K562 (cell line): ENCODE measurements around the gene OBSL1. TPM values are rescaled to one million over a fixed set of nuclear protein-coding genes. Genes with fewer than 3 reads are reported as not detected.

Experiments
- ATF1 ChIP-seq, 2 experiments: fragments of 450-650 bp in 1 of 2; IDR thresholded peaks; 2 replicates each; pipeline ENCODE4 v1.6.1; 2016; ENCODE audit warnings: missing compliant biosample characterization in 1 of 2, missing genetic modification characterization in 1 of 2
- CAMTA2 ChIP-seq: fragments of 250-450 bp; sonication (Bioruptor Pico); conservative IDR thresholded peaks from 2 replicates; pipeline ENCODE4 v1.5.1; 2022
- E4F1 ChIP-seq: fragments of 250-450 bp; sonication (Bioruptor Pico); IDR thresholded peaks from 2 replicates; pipeline ENCODE4 v1.5.0; 2021; ENCODE audit warnings: mild to moderate bottlenecking, borderline replicate concordance
- GATAD2A ChIP-seq: fragments of 450-650 bp; IDR thresholded peaks from 2 replicates; pipeline ENCODE4 v1.6.1; 2017
- HCFC1 ChIP-seq: IDR thresholded peaks from 2 replicates; pipeline ENCODE4 v1.6.1; 2012; ENCODE audit warnings: low read depth, low read length, improper control_type of control experiment
- KAT7 ChIP-seq: sonication (generic); formaldehyde crosslinking; IDR thresholded peaks from 2 replicates; pipeline ENCODE4 v1.8.0; 2022; ENCODE audit warnings: missing genetic modification reagents, mild to moderate bottlenecking, borderline replicate concordance
- NR2F6 ChIP-seq: fragments of 450-650 bp; formaldehyde crosslinking; IDR thresholded peaks from 2 replicates; pipeline ENCODE4 v1.4.0; 2020; ENCODE audit warnings: mild to moderate bottlenecking
- REST ChIP-seq, 2 experiments: fragments of 450-650 bp; formaldehyde crosslinking in 1 of 2; IDR thresholded peaks; 2 replicates each; pipeline versions ENCODE4 v1.4.0 to v1.6.1; 2014 to 2020; ENCODE audit warnings: mild to moderate bottlenecking in 2 of 2, borderline replicate concordance in 1 of 2, low read depth in 1 of 2
- TAF9B ChIP-seq: fragments of 450-650 bp; IDR thresholded peaks from 2 replicates; pipeline ENCODE4 v1.6.1; 2018; ENCODE audit warnings: mild to moderate bottlenecking; ENCODE audit not compliant: partially characterized antibody
- ZKSCAN1 ChIP-seq: fragments of 150-350 bp; IDR thresholded peaks from 2 replicates; pipeline ENCODE4 v1.6.1; 2016; ENCODE audit warnings: low read depth, low read length
- ZMIZ1 ChIP-seq, 2 experiments: fragments of 150-350 bp in 1 of 2; IDR thresholded peaks; 2 replicates each; pipeline ENCODE4 v1.6.1; 2012 to 2016; ENCODE audit warnings: low read depth in 2 of 2, low read length in 2 of 2, mild to moderate bottlenecking in 1 of 2, moderate library complexity in 1 of 2
- ZNF143 ChIP-seq: sonication (generic); formaldehyde crosslinking; IDR thresholded peaks from 2 replicates; pipeline ENCODE4 v1.9.0; 2022; ENCODE audit warnings: mild to moderate bottlenecking, missing genetic modification reagents
- polyA plus RNA-seq, 8 experiments: library from polyadenylated mRNA; depleted of rRNA in 4 of 8; stranded (reverse) in 5 of 8; unstranded in 3 of 8; fragments of >200 nt; fragmentation: Nextera tagmentation in 2 of 8; fragmentation: Illumina TruSeq in 1 of 8; extraction: Ambion mirVana in 2 of 8; extraction: Trizol in 1 of 8; gene quantifications; 2 replicates each; pipeline versions ENCODE4 v1.2.1 to v1.2.3, GENCODE V29; 2011 to 2014; ENCODE audit warnings: inconsistent platforms in 1 of 8, missing spikeins in 1 of 8
- total RNA-seq, 7 experiments: library from RNA; depleted of rRNA in 6 of 7; stranded (reverse); fragments of >200 nt in 6 of 7; fragmentation: Illumina TruSeq in 2 of 7; extraction: Trizol in 2 of 7; gene quantifications; 2 replicates each; pipeline versions ENCODE4 v1.2.1 to v1.2.3, GENCODE V29; 2011 to 2021; ENCODE audit warnings: low replicate concordance in 1 of 7

OBSL1 gene
- total and polyA plus RNA-seq, 9 of the 15 experiments (the other 6 are each of a cell fraction or from before 2014, with no cell fraction given) = 1.2 to 26.6 (median 8.6) TPM

GRCh38 chr2:219525533-219526232 is 45.7 kb downstream of the OBSL1 start (continued):
- TF ChIP-seq E4F1 (CRISPR knock-in tag) (no peak), ZKSCAN1 (no peak), TAF9B (no peak), ATF1 (CRISPR knock-in tag; IDR thresholded peaks at IDR 0.05) (no peak), ATF1 (tag; IDR thresholded peaks at IDR 0.05) (peak; percentile 24; the same call in 1 of the 2 replicates), HCFC1 (no peak), REST (IDR thresholded peaks at IDR 0.05; ENCODE audit: borderline replicate concordance) (peak; percentile 58), REST (CRISPR knock-in tag; IDR thresholded peaks at IDR 0.05; ENCODE audit: low read depth) (peak; percentile 74; the same call in 1 of the 2 replicates), CAMTA2 (CRISPR knock-in tag) (no peak), ZMIZ1 (IDR thresholded peaks at IDR 0.05; ENCODE audit: low read depth in 2 of 2, low read length in 2 of 2) (peak in 1 of 2 experiments; percentile 38; a peak in 1 of 4 replicates), KAT7 (0 out of 2 replicates have a peak, but pooled peaks have one; percentile 4), GATAD2A (peak; percentile 79; the same call in 1 of the 2 replicates), ZNF143 (no peak), NR2F6 (CRISPR knock-in tag) (no peak)
